ENCODE data around the gene METTL13.

METTL13 gene, protein sequence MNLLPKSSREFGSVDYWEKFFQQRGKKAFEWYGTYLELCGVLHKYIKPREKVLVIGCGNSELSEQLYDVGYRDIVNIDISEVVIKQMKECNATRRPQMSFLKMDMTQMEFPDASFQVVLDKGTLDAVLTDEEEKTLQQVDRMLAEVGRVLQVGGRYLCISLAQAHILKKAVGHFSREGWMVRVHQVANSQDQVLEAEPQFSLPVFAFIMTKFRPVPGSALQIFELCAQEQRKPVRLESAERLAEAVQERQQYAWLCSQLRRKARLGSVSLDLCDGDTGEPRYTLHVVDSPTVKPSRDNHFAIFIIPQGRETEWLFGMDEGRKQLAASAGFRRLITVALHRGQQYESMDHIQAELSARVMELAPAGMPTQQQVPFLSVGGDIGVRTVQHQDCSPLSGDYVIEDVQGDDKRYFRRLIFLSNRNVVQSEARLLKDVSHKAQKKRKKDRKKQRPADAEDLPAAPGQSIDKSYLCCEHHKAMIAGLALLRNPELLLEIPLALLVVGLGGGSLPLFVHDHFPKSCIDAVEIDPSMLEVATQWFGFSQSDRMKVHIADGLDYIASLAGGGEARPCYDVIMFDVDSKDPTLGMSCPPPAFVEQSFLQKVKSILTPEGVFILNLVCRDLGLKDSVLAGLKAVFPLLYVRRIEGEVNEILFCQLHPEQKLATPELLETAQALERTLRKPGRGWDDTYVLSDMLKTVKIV

GRCh38 chr1:171781176-171781875 is at the start of gene METTL13:
METTL13 (plus strand) TSS chr1:171781660; CDS start chr1:171781968, 308 bp downstream.
- Histone ChIP-seq H3K9ac (ENCODE audit: low read length) (peak within 1 kb of the TSS; percentile 97), H3K4me3 (ENCODE audit: low read length) (peak within 1 kb of the TSS; percentile 97), H3K9me3 (ENCODE audit: control insufficient read depth, low read length) (no peaks in the 10 kb centered on the region), H3K27me3 (replicated peaks; ENCODE audit: control insufficient read depth, insufficient read depth, low read length) (no peaks in the 10 kb centered on the region), H3K4me1 (ENCODE audit: control insufficient read depth, insufficient read depth, low read length) (peaks cover 27% of the 10 kb centered on the region), H3K36me3 (ENCODE audit: control insufficient read depth, insufficient read depth, low read length, severe bottlenecking) (peaks cover 24% of the 10 kb centered on the region)
- peak; percentile 100 for DNase-seq (ENCODE audit: low read depth)

DNA sequence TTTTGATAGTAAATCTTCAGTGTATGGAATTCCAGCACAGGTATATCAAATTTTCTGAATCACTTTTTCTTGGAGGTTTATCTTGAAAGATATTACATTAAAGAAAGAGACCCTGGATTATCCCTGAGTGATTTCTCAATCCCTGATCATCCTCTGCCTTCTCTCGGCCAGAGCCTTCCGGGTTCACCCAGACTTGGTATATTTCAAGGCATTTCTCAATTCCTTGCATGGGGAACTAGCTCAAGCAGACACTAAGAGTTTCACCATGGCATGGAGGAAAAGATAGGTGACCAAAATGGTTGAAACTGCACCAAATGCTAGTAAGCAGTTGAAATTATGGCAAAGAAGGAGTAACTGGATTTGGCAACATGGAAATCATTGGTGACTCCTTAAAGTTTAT is 45.3 kb upstream of the METTL13 start:
- DNase-seq (ENCODE audit: low read depth): no peak
- peaks cover 19% of the 10 kb centered on the region for H3K4me1 ChIP-seq (ENCODE audit: control insufficient read depth, insufficient read depth, low read length)
- H3K9ac ChIP-seq (ENCODE audit: low read length): no peak overlapping the region
- H3K36me3 ChIP-seq (ENCODE audit: control insufficient read depth, insufficient read depth, low read length, severe bottlenecking): peaks cover 36% of the 10 kb centered on the region
- H3K4me3 ChIP-seq (ENCODE audit: low read length): no peak overlapping the region
- H3K27me3 ChIP-seq (replicated peaks; ENCODE audit: control insufficient read depth, insufficient read depth, low read length): no peaks in the 10 kb centered on the region
- H3K9me3 ChIP-seq (ENCODE audit: control insufficient read depth, low read length): no peaks in the 10 kb centered on the region

GRCh38 chr1:171738911-171739310 is 42.5 kb upstream of the METTL13 start:
- no peak overlapping the region for H3K9ac ChIP-seq (ENCODE audit: low read length)
- H3K4me1 ChIP-seq (ENCODE audit: control insufficient read depth, insufficient read depth, low read length): peaks cover 27% of the 10 kb centered on the region
- H3K36me3 ChIP-seq (ENCODE audit: control insufficient read depth, insufficient read depth, low read length, severe bottlenecking): peaks cover 33% of the 10 kb centered on the region
- no peak overlapping the region for H3K4me3 ChIP-seq (ENCODE audit: low read length)
- DNase-seq (ENCODE audit: low read depth): no peak
- H3K27me3 ChIP-seq (replicated peaks; ENCODE audit: control insufficient read depth, insufficient read depth, low read length): no peaks in the 10 kb centered on the region
- no peaks in the 10 kb centered on the region for H3K9me3 ChIP-seq (ENCODE audit: control insufficient read depth, low read length)

- Histone ChIP-seq H3K4me3 (ENCODE audit: low read length) (peak overlapping the region; percentile 95), H3K27me3 (replicated peaks; ENCODE audit: control insufficient read depth, insufficient read depth, low read length) (no peaks in the 10 kb centered on the region), H3K9ac (ENCODE audit: low read length) (peak overlapping the region; percentile 96), H3K9me3 (ENCODE audit: control insufficient read depth, low read length) (no peaks in the 10 kb centered on the region), H3K36me3 (ENCODE audit: control insufficient read depth, insufficient read depth, low read length, severe bottlenecking) (peaks cover 33% of the 10 kb centered on the region), H3K4me1 (ENCODE audit: control insufficient read depth, insufficient read depth, low read length) (peaks cover 27% of the 10 kb centered on the region)
- peak; percentile 46 for DNase-seq (ENCODE audit: low read depth)
Measured at GRCh38 chr1:171739656-171740055, 41.8 kb upstream of the METTL13 start.

GRCh38 chr1:171740356-171740863 is 41.0 kb upstream of the METTL13 start:
- peak overlapping the region; percentile 96 for H3K9ac ChIP-seq (ENCODE audit: low read length)
- no peaks in the 10 kb centered on the region for H3K9me3 ChIP-seq (ENCODE audit: control insufficient read depth, low read length)
- H3K4me1 ChIP-seq (ENCODE audit: control insufficient read depth, insufficient read depth, low read length): peaks cover 27% of the 10 kb centered on the region
- peaks cover 27% of the 10 kb centered on the region for H3K36me3 ChIP-seq (ENCODE audit: control insufficient read depth, insufficient read depth, low read length, severe bottlenecking)
- peak; percentile 33 for DNase-seq (ENCODE audit: low read depth)
- no peaks in the 10 kb centered on the region for H3K27me3 ChIP-seq (replicated peaks; ENCODE audit: control insufficient read depth, insufficient read depth, low read length)
- peak overlapping the region; percentile 95 for H3K4me3 ChIP-seq (ENCODE audit: low read length)

DNA sequence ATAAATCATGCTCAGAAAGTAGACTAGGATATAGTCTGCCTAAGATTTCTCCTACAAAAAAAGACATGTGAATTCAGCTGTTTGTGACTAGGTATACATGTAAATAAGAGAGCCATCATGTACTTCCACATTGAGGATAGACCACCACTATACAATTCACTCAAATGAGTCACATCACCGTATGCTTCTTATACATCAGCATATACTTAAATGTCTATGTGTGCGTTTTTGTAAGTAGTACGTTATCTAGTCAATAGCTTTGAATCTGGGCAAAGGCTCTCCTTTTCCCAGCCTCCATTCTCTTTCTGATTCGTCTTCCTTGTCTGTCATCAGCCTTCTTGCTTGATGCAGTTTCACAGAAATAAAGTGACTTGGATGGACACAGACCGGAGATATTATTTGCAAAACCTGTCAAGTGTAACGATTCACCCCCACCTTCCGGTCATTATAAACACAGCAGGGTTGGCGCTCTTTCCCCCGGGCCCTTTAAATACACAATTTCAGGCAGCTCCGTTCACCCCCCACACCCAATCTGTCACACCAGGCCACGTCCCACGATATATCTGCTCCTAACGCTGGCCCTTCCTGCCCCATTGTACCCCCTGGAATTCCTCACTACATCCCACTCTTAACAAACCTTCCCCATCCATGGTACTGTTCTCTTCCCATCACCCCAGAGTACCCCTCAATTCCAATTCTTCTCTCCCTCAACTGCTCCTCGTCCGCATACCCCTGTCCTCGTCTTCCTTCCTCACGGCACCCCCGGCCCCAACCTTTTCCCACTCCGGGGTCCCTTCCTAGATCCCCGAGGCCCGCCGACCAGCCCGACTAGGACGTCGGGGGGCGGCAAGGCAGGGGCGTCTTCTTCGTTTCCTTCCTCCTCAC is 40.2 kb upstream of the METTL13 start:
- DNase-seq (ENCODE audit: low read depth): peak; percentile 74

GRCh38 chr1:171741872-171742576 is 39.4 kb upstream of the METTL13 start, which contains the start of gene VAMP4:
VAMP4 (minus strand) TSS chr1:171742065; CDS start chr1:171738414, 3,651 bp downstream.
- Histone ChIP-seq H3K27me3 (replicated peaks; ENCODE audit: control insufficient read depth, insufficient read depth, low read length) (no peaks in the 10 kb centered on the region), H3K4me3 (ENCODE audit: low read length) (peak within 1 kb of the TSS; percentile 95), H3K9ac (ENCODE audit: low read length) (peak within 1 kb of the TSS; percentile 96), H3K36me3 (ENCODE audit: control insufficient read depth, insufficient read depth, low read length, severe bottlenecking) (peaks cover 13% of the 10 kb centered on the region), H3K9me3 (ENCODE audit: control insufficient read depth, low read length) (no peaks in the 10 kb centered on the region), H3K4me1 (ENCODE audit: control insufficient read depth, insufficient read depth, low read length) (peaks cover 27% of the 10 kb centered on the region)
- peak; percentile 95 for DNase-seq (ENCODE audit: low read depth)

More for the DNA sequence above, 40.2 kb upstream of the METTL13 start:
- peaks cover 19% of the 10 kb centered on the region for H3K36me3 ChIP-seq (ENCODE audit: control insufficient read depth, insufficient read depth, low read length, severe bottlenecking)
- no peaks in the 10 kb centered on the region for H3K27me3 ChIP-seq (replicated peaks; ENCODE audit: control insufficient read depth, insufficient read depth, low read length)
- H3K4me3 ChIP-seq (ENCODE audit: low read length): peak overlapping the region; percentile 95
- peak overlapping the region; percentile 96 for H3K9ac ChIP-seq (ENCODE audit: low read length)
- peaks cover 27% of the 10 kb centered on the region for H3K4me1 ChIP-seq (ENCODE audit: control insufficient read depth, insufficient read depth, low read length)
- H3K9me3 ChIP-seq (ENCODE audit: control insufficient read depth, low read length): no peaks in the 10 kb centered on the region

GRCh38 chr1:171742577-171742922 is 38.9 kb upstream of the METTL13 start:
- Histone ChIP-seq H3K27me3 (replicated peaks; ENCODE audit: control insufficient read depth, insufficient read depth, low read length) (no peaks in the 10 kb centered on the region), H3K4me1 (ENCODE audit: control insufficient read depth, insufficient read depth, low read length) (peaks cover 27% of the 10 kb centered on the region), H3K9ac (ENCODE audit: low read length) (peak overlapping the region; percentile 96), H3K9me3 (ENCODE audit: control insufficient read depth, low read length) (no peaks in the 10 kb centered on the region), H3K4me3 (ENCODE audit: low read length) (peak overlapping the region; percentile 95), H3K36me3 (ENCODE audit: control insufficient read depth, insufficient read depth, low read length, severe bottlenecking) (peaks cover 8% of the 10 kb centered on the region)
- peak; percentile 85 for DNase-seq (ENCODE audit: low read depth)

DNA sequence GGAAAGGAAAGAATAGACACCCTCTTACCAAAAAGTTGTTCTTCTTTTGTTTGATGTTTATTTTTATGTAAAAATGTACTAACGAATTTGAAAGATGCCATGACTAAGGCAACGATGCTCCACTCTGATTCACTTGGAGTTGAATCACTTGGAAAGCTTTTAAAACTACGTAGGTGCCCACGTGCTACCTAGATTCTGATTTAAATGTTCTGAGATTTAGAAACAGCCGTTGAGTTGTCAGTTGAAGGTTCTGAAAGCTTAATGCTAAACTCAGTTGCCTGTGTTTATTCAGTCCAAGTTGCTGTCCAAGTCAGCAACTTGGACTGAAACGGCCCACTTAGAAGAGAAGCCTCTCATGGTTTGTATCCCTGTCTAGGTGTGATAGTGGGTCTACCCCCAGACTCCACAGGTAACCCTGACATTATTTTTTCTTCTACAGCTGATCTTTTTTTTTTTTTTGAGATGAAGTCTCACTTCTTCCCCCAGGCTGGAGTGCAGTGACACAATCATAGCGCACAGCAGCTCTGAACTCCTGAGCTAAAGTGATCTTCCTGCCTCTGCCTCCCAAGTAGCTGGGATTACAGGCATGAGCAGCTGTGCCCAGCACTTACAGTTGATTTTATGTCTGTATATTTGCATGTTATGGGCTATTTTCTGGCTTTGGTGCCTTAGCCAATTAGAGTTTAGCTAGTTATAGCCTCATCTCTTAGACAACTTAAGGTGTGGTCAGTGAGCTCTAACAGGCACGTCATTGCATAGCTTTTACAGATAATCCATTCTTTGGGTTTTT is 38.2 kb upstream of the METTL13 start:
- peak overlapping the region; percentile 95 for H3K4me3 ChIP-seq (ENCODE audit: low read length)

More for the DNA sequence above, 38.2 kb upstream of the METTL13 start:
- H3K4me1 ChIP-seq (ENCODE audit: control insufficient read depth, insufficient read depth, low read length): peaks cover 27% of the 10 kb centered on the region
- H3K36me3 ChIP-seq (ENCODE audit: control insufficient read depth, insufficient read depth, low read length, severe bottlenecking): peaks cover under 1% of the 10 kb centered on the region
- DNase-seq (ENCODE audit: low read depth): peak; percentile 81
- peak overlapping the region; percentile 96 for H3K9ac ChIP-seq (ENCODE audit: low read length)
- no peaks in the 10 kb centered on the region for H3K27me3 ChIP-seq (replicated peaks; ENCODE audit: control insufficient read depth, insufficient read depth, low read length)
- H3K9me3 ChIP-seq (ENCODE audit: control insufficient read depth, low read length): no peaks in the 10 kb centered on the region
